ENCODE measurements around the gene MRPL34.

GRCh38 chr19:17321655-17322489, 16.2 kb downstream of the MRPL34 start:
- TF ChIP-seq POLR2A (IDR thresholded peaks at IDR 0.05) (no peak), CTCF (IDR thresholded peaks at IDR 0.05 in 8 of 11, conservative IDR thresholded peaks at IDR 0.05 in 3 of 11) (no peak)
